Upper lobe of left lung (tissue), 6 donors: Measurements from ENCODE around the gene NAV2. TPM values are rescaled to one million over a fixed set of nuclear protein-coding genes. Genes with fewer than 3 reads are reported as not detected.
"Not testable (repeated sequence)": the region's sequence is repeated elsewhere in the genome, so short reads cannot be mapped to it uniquely, and the experiment has no call there.

Source experiments
- ATAC-seq, 2 donors: fragments of 200-7000 bp; cut with Tn5 transposase; one replicate each; pipeline ENCODE4 v1.9.1; 2022; ENCODE audit warnings: mild to moderate bottlenecking in 2 of 2, moderate library complexity in 2 of 2; ENCODE audit not compliant: low FRiP score in 2 of 2
- DNase-seq, 2 donors: peaks; one replicate each; pipeline ENCODE4 v3.0.0-alpha.2; 2019 to 2020
- H3K27ac ChIP-seq, 4 donors: fragments of 200-600 bp; sonication (generic); one replicate each; pipeline ENCODE4 v1.5.1; 2016 to 2019
- H3K27me3 ChIP-seq, 4 donors: fragments of 200-600 bp; sonication (generic); one replicate each; pipeline ENCODE4 v1.5.1; 2017 to 2019
- H3K36me3 ChIP-seq, 4 donors: fragments of 200-600 bp; sonication (generic); one replicate each; pipeline ENCODE4 v1.5.1; 2016 to 2019
- H3K4me1 ChIP-seq, 4 donors: fragments of 200-600 bp; sonication (generic); one replicate each; pipeline ENCODE4 v1.5.1; 2018 to 2019
- H3K4me3 ChIP-seq, 4 donors: fragments of 200-600 bp; sonication (generic); one replicate each; pipeline ENCODE4 v1.5.1; 2017 to 2019; ENCODE audit warnings: mild to moderate bottlenecking in 2 of 4, moderate library complexity in 1 of 4
- H3K9me3 ChIP-seq, 4 donors: fragments of 200-600 bp; sonication (generic); one replicate each; pipeline ENCODE4 v1.5.1; 2018 to 2019
- CTCF ChIP-seq, 6 experiments: fragments of 450-650 bp in 4 of 6; fragments of 200-600 bp in 2 of 6; sonication (generic) in 2 of 6; IDR thresholded peaks; one replicate each; pipeline ENCODE4 v1.5.1; 2016 to 2019; ENCODE audit warnings: antibody characterized with exemption in 6 of 6
- EP300 ChIP-seq, 4 donors: sonication (generic); formaldehyde crosslinking; IDR thresholded peaks; one replicate each; pipeline ENCODE4 v1.5.1; 2017; ENCODE audit warnings: antibody characterized with exemption in 4 of 4, control low read depth in 2 of 4
- POLR2A ChIP-seq, 4 donors: fragments of 450-650 bp; IDR thresholded peaks; one replicate each; pipeline ENCODE4 v1.5.1; 2016 to 2017; ENCODE audit warnings: antibody characterized with exemption in 4 of 4, mild to moderate bottlenecking in 2 of 4
- POLR2AphosphoS5 ChIP-seq, 2 donors: sonication (generic); formaldehyde crosslinking; IDR thresholded peaks; one replicate each; pipeline ENCODE4 v1.5.1; 2017; ENCODE audit warnings: antibody characterized with exemption in 2 of 2
- WGBS, 2 donors: methylation state at CpG; one replicate each; pipeline ENCODE4 v1.1.5; 2017 to 2018; 5-methylcytosine and 5-hydroxymethylcytosine counted together
- total RNA-seq, 6 donors: library from RNA; depleted of rRNA in 4 of 6; stranded (reverse); fragments of >200 nt in 4 of 6; gene quantifications; one replicate each; pipeline versions ENCODE4 v1.1.0 to v1.2.1, GENCODE V29; 2016 to 2021
- donor health status: DM: no; HTN: no; CAD: no; lungs with moderate emphysema.
- donor health status: DM: no; HTN: yes; CAD: no; lungs with severe emphysema.

Gene NAV2
- total RNA-seq, 6 donors from 2014 or later: 40.5 to 61.4 (median 52.3) TPM

DNA sequence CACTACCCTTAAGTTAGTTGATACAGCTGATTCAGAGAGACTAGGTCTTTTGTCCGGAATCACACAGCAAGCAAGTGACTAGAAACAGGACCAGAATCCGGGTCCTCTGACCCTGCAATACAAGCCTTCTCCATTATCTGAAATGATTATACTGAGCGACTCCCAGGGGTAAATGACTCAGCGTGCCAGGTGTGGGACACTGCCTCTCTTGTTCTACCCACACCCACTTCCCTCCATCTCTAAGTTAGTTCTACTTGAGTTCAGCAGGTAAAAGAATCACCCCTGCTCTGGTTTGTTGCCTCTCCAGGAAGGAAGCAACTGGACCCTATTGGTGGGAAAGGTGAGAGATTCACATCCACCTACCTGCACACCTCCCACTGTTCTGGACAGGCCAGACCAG, 290.7 kb downstream of the NAV2 start:
- no peak overlapping the region for H3K4me3 ChIP-seq
- TF ChIP-seq POLR2A (IDR thresholded peaks at IDR 0.05) (no peak), POLR2AphosphoS5 (IDR thresholded peaks at IDR 0.05) (no peak), EP300 (IDR thresholded peaks at IDR 0.05) (no peak), CTCF (IDR thresholded peaks at IDR 0.05) (no peak)
- 94 to 96% methylated on average over 4 of the region's 4 CpGs for WGBS, 2 donors
- no peaks in the 10 kb centered on the region for H3K9me3 ChIP-seq
- no peaks in the 10 kb centered on the region for H3K36me3 ChIP-seq
- peaks cover 7 to 12% (median 8%) of the 10 kb centered on the region in 4 donors for H3K4me1 ChIP-seq
- DNase-seq (no peak), ATAC-seq (no peak)
- no peak overlapping the region for H3K27ac ChIP-seq
- H3K27me3 ChIP-seq: no peaks in the 10 kb centered on the region

- Histone ChIP-seq H3K9me3 (no peaks in the 10 kb centered on the region), H3K36me3 (no peaks in the 10 kb centered on the region), H3K4me1 (peaks cover 7 to 12% (median 7%) of the 10 kb centered on the region in 4 donors), H3K27ac (no peak overlapping the region), H3K4me3 (no peak overlapping the region), H3K27me3 (no peaks in the 10 kb centered on the region)
- DNase-seq (no peak), ATAC-seq (no peak)
- WGBS, 2 donors: 83 to 84% methylated on average over 3 of the region's 3 CpGs
- no peak for TF ChIP-seq EP300 (IDR thresholded peaks at IDR 0.05)
- no peak for TF ChIP-seq CTCF (IDR thresholded peaks at IDR 0.05)
- TF ChIP-seq POLR2AphosphoS5 (IDR thresholded peaks at IDR 0.05): no peak
- no peak for TF ChIP-seq POLR2A (IDR thresholded peaks at IDR 0.05)
These were observed 292.2 kb downstream of the NAV2 start for GRCh38 chr11:20004866-20005265.

GRCh38 chr11:20005747-20006146, 293.1 kb downstream of the NAV2 start:
- H3K9me3 ChIP-seq: no peaks in the 10 kb centered on the region
- ATAC-seq: no peak
- no peaks in the 10 kb centered on the region for H3K27me3 ChIP-seq
- H3K4me3 ChIP-seq: no peak overlapping the region
- 93 to 94% methylated on average over 6 of the region's 6 CpGs for WGBS, 2 donors
- no peak for TF ChIP-seq POLR2A (IDR thresholded peaks at IDR 0.05)
- no peak for TF ChIP-seq POLR2AphosphoS5 (IDR thresholded peaks at IDR 0.05)
- TF ChIP-seq EP300 (IDR thresholded peaks at IDR 0.05): no peak
- no peak for TF ChIP-seq CTCF (IDR thresholded peaks at IDR 0.05)
- no peak overlapping the region for H3K27ac ChIP-seq
- DNase-seq: no peak
- peaks cover 0 to 5% (median under 1%) of the 10 kb centered on the region in 4 donors for H3K4me1 ChIP-seq
- no peaks in the 10 kb centered on the region for H3K36me3 ChIP-seq

DNA sequence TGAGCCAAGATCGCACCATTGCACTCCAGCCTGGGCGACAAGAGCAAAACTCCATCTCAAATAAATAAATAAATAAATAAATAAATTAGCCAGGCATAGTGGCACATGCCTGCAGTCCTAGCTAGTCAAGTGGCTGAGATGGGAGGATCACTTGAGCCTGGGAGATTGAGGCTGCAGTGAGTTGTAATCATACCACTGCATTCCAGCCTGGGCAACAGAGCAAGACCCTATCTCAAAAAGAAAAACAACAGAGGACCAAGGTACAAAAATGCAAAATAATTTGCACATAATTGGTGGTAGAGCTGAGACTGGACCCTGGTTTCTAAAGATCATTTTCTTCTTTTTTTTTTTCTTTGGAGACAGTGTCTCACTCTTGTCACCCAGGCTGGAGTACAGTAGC, 294.0 kb downstream of the NAV2 start:
- 92 to 97% methylated on average over 2 of the region's 2 CpGs for WGBS, 2 donors
- not testable (repeated sequence) for H3K4me3 ChIP-seq, H3K36me3 ChIP-seq, H3K9me3 ChIP-seq, ATAC-seq, H3K4me1 ChIP-seq, H3K27ac ChIP-seq, DNase-seq, H3K27me3 ChIP-seq

- no peaks in the 10 kb centered on the region for H3K4me1 ChIP-seq
- H3K36me3 ChIP-seq: no peaks in the 10 kb centered on the region
- WGBS, 2 donors: 79 to 88% methylated on average over 1 of the region's 1 CpG
- TF ChIP-seq POLR2AphosphoS5 (IDR thresholded peaks at IDR 0.05) (no peak), POLR2A (IDR thresholded peaks at IDR 0.05) (no peak), CTCF (IDR thresholded peaks at IDR 0.05) (no peak), EP300 (IDR thresholded peaks at IDR 0.05) (no peak)
- no peak for DNase-seq
- no peak overlapping the region for H3K4me3 ChIP-seq
- H3K9me3 ChIP-seq: no peaks in the 10 kb centered on the region
- H3K27ac ChIP-seq: no peak overlapping the region
- ATAC-seq: no peak
- H3K27me3 ChIP-seq: no peaks in the 10 kb centered on the region
These were observed 294.7 kb downstream of the NAV2 start for GRCh38 chr11:20007386-20007785.
